HCT116 (cell line): Measurements from ENCODE around the gene CNKSR3.
A peak's percentile ranks its signal among the peaks of the same experiment; 100 is the strongest.

Experiments used
- ATF3 ChIP-seq: IDR thresholded peaks from 2 replicates; pipeline ENCODE4 v1.6.1; 2012
- CBX3 ChIP-seq: IDR thresholded peaks from 2 replicates; pipeline ENCODE4 v1.6.1; 2012; ENCODE audit warnings: low read depth
- CEBPB ChIP-seq: IDR thresholded peaks from 2 replicates; pipeline ENCODE4 v1.6.1; 2012; ENCODE audit warnings: low read depth
- CTCF ChIP-seq, 3 experiments: fragments of 200-600 bp in 1 of 3; sonication (generic) in 1 of 3; IDR thresholded peaks in 2 of 3; conservative IDR thresholded peaks in 1 of 3; 2 replicates each; pipeline ENCODE4 v1.5.1; 2012 to 2017; ENCODE audit warnings: low read depth in 2 of 3, low read length in 2 of 3, antibody characterized with exemption in 1 of 3, borderline replicate concordance in 1 of 3, control low read depth in 1 of 3, mild to moderate bottlenecking in 1 of 3, mixed read lengths in 1 of 3, mixed run types in 1 of 3, moderate library complexity in 1 of 3; ENCODE audit not compliant: insufficient read depth in 1 of 3
- EGR1 ChIP-seq: IDR thresholded peaks from 2 replicates; pipeline ENCODE4 v1.6.1; 2012; ENCODE audit warnings: low read depth
- EZH2 ChIP-seq: fragments of 200-600 bp; sonication (generic); IDR thresholded peaks from 2 replicates; pipeline ENCODE4 v1.6.1; 2017; ENCODE audit warnings: antibody characterized with exemption, mixed run types
- EZH2phosphoT487 ChIP-seq: fragments of 200-600 bp; IDR thresholded peaks from 2 replicates; pipeline ENCODE4 v1.6.1; 2018; ENCODE audit warnings: antibody characterized with exemption, borderline replicate concordance
- JUND ChIP-seq: IDR thresholded peaks from 2 replicates; pipeline ENCODE4 v1.6.1; 2012
- MAX ChIP-seq: IDR thresholded peaks from 2 replicates; pipeline ENCODE4 v1.6.1; 2012
- POLR2A ChIP-seq: IDR thresholded peaks from 2 replicates; pipeline ENCODE4 v1.7.0; 2011; ENCODE audit warnings: borderline replicate concordance; ENCODE audit not compliant: insufficient read depth, insufficient read length; ENCODE audit errors: extremely low read depth
- POLR2AphosphoS5 ChIP-seq: IDR thresholded peaks from 2 replicates; pipeline ENCODE4 v1.6.1; 2011; ENCODE audit warnings: mild to moderate bottlenecking, low read depth, low read length, moderate library complexity
- RAD21 ChIP-seq: IDR thresholded peaks from 2 replicates; pipeline ENCODE4 v1.6.1; 2012; ENCODE audit warnings: low read depth, mild to moderate bottlenecking
- ZNF274 ChIP-seq: fragments of 200-500 bp; sonication (Bioruptor generic); IDR thresholded peaks from 2 replicates; pipeline ENCODE4 v1.6.1; 2014; ENCODE audit warnings: mild to moderate bottlenecking, low read depth, low read length, inconsistent platforms

GRCh38 chr6:154370545-154370944 lies 139.9 kb downstream of the CNKSR3 start:
- TF ChIP-seq EGR1 = no peak
- TF ChIP-seq CTCF (IDR thresholded peaks at IDR 0.05 in 2 of 3, conservative IDR thresholded peaks at IDR 0.05 in 1 of 3; ENCODE audit: borderline replicate concordance in 1 of 3, insufficient read depth in 1 of 3, low read depth in 2 of 3, low read length in 2 of 3) = peak; percentile 43 to 51 (median 45); a peak in 5 of 6 replicates
- no peak for TF ChIP-seq MAX
- no peak for TF ChIP-seq JUND
- no peak for TF ChIP-seq EZH2
- no peak for TF ChIP-seq EZH2phosphoT487
- no peak for TF ChIP-seq CBX3
- TF ChIP-seq POLR2A = no peak
- peak; percentile 53 for TF ChIP-seq RAD21
- no peak for TF ChIP-seq ZNF274
- no peak for TF ChIP-seq CEBPB
- no peak for TF ChIP-seq ATF3
- TF ChIP-seq POLR2AphosphoS5 = no peak
